ENCODE measurements around the gene CCNL2. TPM values are rescaled to one million over a fixed set of nuclear protein-coding genes. Genes with fewer than 3 reads are reported as not detected.
"Not testable (repeated sequence)": the region's sequence is repeated elsewhere in the genome, so short reads cannot be mapped to it uniquely, and the experiment has no call there.

CCNL2 gene
- total and polyA plus RNA-seq, 9 donors: 71.1 to 245 (median 196) TPM

- Histone ChIP-seq H3K27ac (no peak overlapping the region), H3K4me3 (no peak overlapping the region), H3K9me3 (no peaks in the 10 kb centered on the region), H3K4me1 (ENCODE audit: insufficient read depth) (peaks cover 7% of the 10 kb centered on the region), H3K27me3 (no peaks in the 10 kb centered on the region), H3K36me3 (no peaks in the 10 kb centered on the region)
- intact Hi-C loops (cut with DNase I): loop anchor here in 2 of 4 donors (10.0 kb wide), 2 partner anchors 132 to 258 kb away; partner anchors contain the start of gene C1orf159 (in 1 of the 2)
- no peak for TF ChIP-seq CTCF (IDR thresholded peaks at IDR 0.05)
- no peak for TF ChIP-seq EP300 (IDR thresholded peaks at IDR 0.05)
- no peak for TF ChIP-seq POLR2A (IDR thresholded peaks at IDR 0.05)
- 81 to 84% (median 82%) methylated on average over 26 of the region's 26 CpGs for WGBS, 3 donors
- DNase-seq: peak in 2 of 5 donors; percentile 50 to 53
Observed at GRCh38 chr1:1373051-1373814, 25.9 kb downstream of the CCNL2 start.

- WGBS, 3 donors: 24 to 27% (median 24%) methylated on average over 22 to 26 of the region's 26 CpGs
- no peaks in the 10 kb centered on the region for H3K9me3 ChIP-seq
- peak; percentile 64 to 85 (median 78) for DNase-seq
- H3K27ac ChIP-seq: no peak overlapping the region
- TF ChIP-seq CTCF (IDR thresholded peaks at IDR 0.05): peak; percentile 87 to 90 (median 90)
- TF ChIP-seq EP300 (IDR thresholded peaks at IDR 0.05): no peak
- no peak for TF ChIP-seq POLR2A (IDR thresholded peaks at IDR 0.05)
- H3K4me3 ChIP-seq: no peak overlapping the region
- peaks cover 7% of the 10 kb centered on the region for H3K4me1 ChIP-seq (ENCODE audit: insufficient read depth)
- H3K36me3 ChIP-seq: no peaks in the 10 kb centered on the region
- H3K27me3 ChIP-seq: no peaks in the 10 kb centered on the region
- intact Hi-C loops (cut with DNase I): loop anchor here in 2 of 4 donors (10.0 kb wide), 2 partner anchors 133 to 257 kb away; partner anchors contain the start of gene C1orf159 (in 1 of the 2)
Observed at GRCh38 chr1:1371746-1372711, 27.1 kb downstream of the CCNL2 start.

GRCh38 chr1:1371364-1371745, 27.8 kb downstream of the CCNL2 start:
- Histone ChIP-seq H3K4me1 (ENCODE audit: insufficient read depth) (peaks cover 7% of the 10 kb centered on the region), H3K27ac (no peak overlapping the region), H3K27me3 (no peaks in the 10 kb centered on the region), H3K9me3 (no peaks in the 10 kb centered on the region), H3K36me3 (no peaks in the 10 kb centered on the region), H3K4me3 (no peak overlapping the region)
- TF ChIP-seq EP300 (IDR thresholded peaks at IDR 0.05) (no peak), POLR2A (IDR thresholded peaks at IDR 0.05) (no peak), CTCF (IDR thresholded peaks at IDR 0.05) (no peak)
- no peak for DNase-seq
- WGBS, 3 donors: 49 to 55% (median 55%) methylated on average over 12 of the region's 12 CpGs
- intact Hi-C loops (cut with DNase I): loop anchor here in 2 of 4 donors (10.0 kb wide), 2 partner anchors 133 to 257 kb away; partner anchors contain the start of gene C1orf159 (in 1 of the 2)

- H3K36me3 ChIP-seq: no peaks in the 10 kb centered on the region
- H3K4me3 ChIP-seq: no peak overlapping the region
- DNase-seq: no peak
- 73 to 83% (median 82%) methylated on average over 16 of the region's 16 CpGs for WGBS, 3 donors
- intact Hi-C loops (cut with DNase I): loop anchor here in 2 of 4 donors (10.0 kb wide), 2 partner anchors 134 to 256 kb away; partner anchors contain the start of gene C1orf159 (in 1 of the 2)
- TF ChIP-seq EP300 (IDR thresholded peaks at IDR 0.05): no peak
- no peak for TF ChIP-seq CTCF (IDR thresholded peaks at IDR 0.05)
- TF ChIP-seq POLR2A (IDR thresholded peaks at IDR 0.05): no peak
- H3K4me1 ChIP-seq (ENCODE audit: insufficient read depth): peaks cover 6% of the 10 kb centered on the region
- H3K27me3 ChIP-seq: no peaks in the 10 kb centered on the region
- H3K9me3 ChIP-seq: no peaks in the 10 kb centered on the region
- H3K27ac ChIP-seq: no peak overlapping the region
Observed at GRCh38 chr1:1370771-1371300, 28.3 kb downstream of the CCNL2 start.

- H3K4me3 ChIP-seq; DNase-seq; H3K9me3 ChIP-seq; H3K36me3 ChIP-seq; H3K27me3 ChIP-seq; H3K27ac ChIP-seq; H3K4me1 ChIP-seq (ENCODE audit: insufficient read depth): not testable (repeated sequence)
- WGBS, 3 donors: 86 to 87% (median 86%) methylated on average over 14 of the region's 14 CpGs
- intact Hi-C loops (cut with DNase I): loop anchor here in 2 of 4 donors (10.0 kb wide), 2 partner anchors 135 to 255 kb away; partner anchors contain the start of gene C1orf159 (in 1 of the 2)
Observed at GRCh38 chr1:1370094-1370493, 29.0 kb downstream of the CCNL2 start.

Data from ovary (tissue), 9 donors.